ENCODE results near the gene MVB12B.

The MVB12B gene

GRCh38 chr9:126331964-126332748, 5.5 kb downstream of the MVB12B start:
- no peak for DNase-seq (ENCODE audit: low read depth in 2 of 2)

- DNase-seq (ENCODE audit: low read depth in 2 of 2): no peak
Measured at GRCh38 chr9:126334721-126335621, 8.3 kb downstream of the MVB12B start.

GRCh38 chr9:126335837-126336735, 9.5 kb downstream of the MVB12B start:
- no peak for DNase-seq (ENCODE audit: low read depth in 2 of 2)

- DNase-seq (ENCODE audit: low read depth in 2 of 2): no peak
Measured at GRCh38 chr9:126336736-126337325, 10.2 kb downstream of the MVB12B start.

- no peak for DNase-seq (ENCODE audit: low read depth in 2 of 2)
Measured at GRCh38 chr9:126337729-126338372, 11.2 kb downstream of the MVB12B start.

GRCh38 chr9:126338945-126339344, 12.3 kb downstream of the MVB12B start:
- no peak for DNase-seq (ENCODE audit: low read depth in 2 of 2)

GRCh38 chr9:126341426-126341825, 14.8 kb downstream of the MVB12B start:
- DNase-seq (ENCODE audit: low read depth in 2 of 2): no peak

- no peak for DNase-seq (ENCODE audit: low read depth in 2 of 2)
Measured at GRCh38 chr9:126341902-126342301, 15.3 kb downstream of the MVB12B start.

GRCh38 chr9:126342621-126343031, 16.0 kb downstream of the MVB12B start:
- no peak for DNase-seq (ENCODE audit: low read depth in 2 of 2)

GRCh38 chr9:126343271-126343700, 16.7 kb downstream of the MVB12B start:
- no peak for DNase-seq (ENCODE audit: low read depth in 2 of 2)

GRCh38 chr9:126346031-126346430, 19.4 kb downstream of the MVB12B start:
- DNase-seq (ENCODE audit: low read depth in 2 of 2): no peak

GRCh38 chr9:126347093-126347492, 20.5 kb downstream of the MVB12B start:
- no peak for DNase-seq (ENCODE audit: low read depth in 2 of 2)

GRCh38 chr9:126347911-126348760, 21.5 kb downstream of the MVB12B start:
- DNase-seq (ENCODE audit: low read depth in 2 of 2): no peak

- DNase-seq (ENCODE audit: low read depth in 2 of 2): no peak
Measured at GRCh38 chr9:126348911-126349550, 22.4 kb downstream of the MVB12B start.

- DNase-seq (ENCODE audit: low read depth in 2 of 2): no peak
Measured at GRCh38 chr9:126354887-126355770, 28.5 kb downstream of the MVB12B start.

- no peak for DNase-seq (ENCODE audit: low read depth in 2 of 2)
Measured at GRCh38 chr9:126357074-126357473, 30.4 kb downstream of the MVB12B start.

GRCh38 chr9:126360073-126360472, 33.4 kb downstream of the MVB12B start:
- DNase-seq (ENCODE audit: low read depth in 2 of 2): no peak

GRCh38 chr9:126361810-126362238, 35.2 kb downstream of the MVB12B start:
- no peak for DNase-seq (ENCODE audit: low read depth in 2 of 2)

Data from stimulated activated CD4-positive, alpha-beta T cell treated with anti-CD3 and anti-CD28 coated beads, Interleukin-4, amount 100 ng/mL, for 48 hours (primary cell).